ENCODE data around the gene ADRB2.

Gene ADRB2

GRCh38 chr5:148820461-148821395 lies 5.7 kb upstream of the ADRB2 start:
- Histone ChIP-seq H3K4me3 (ENCODE audit: low read depth, low read length) (no peak overlapping the region), H3K36me3 (ENCODE audit: control insufficient read depth, insufficient read depth, low read length) (no peaks in the 10 kb centered on the region), H3K9me3 (ENCODE audit: control insufficient read depth, low read length) (no peaks in the 10 kb centered on the region), H3K9ac (no peak overlapping the region), H3K4me2 (ENCODE audit: low read length) (no peak overlapping the region), H3K79me2 (no peaks in the 10 kb centered on the region), H2AFZ (peak overlapping the region; percentile 55), H3K27me3 (ENCODE audit: control insufficient read depth, insufficient read depth, low read length) (no peaks in the 10 kb centered on the region), H3K27ac (no peak overlapping the region), H3K4me1 (peaks cover 18% of the 10 kb centered on the region)
- peak; percentile 67 for TF ChIP-seq CTCF (IDR thresholded peaks at IDR 0.05)

- Histone ChIP-seq H3K4me3 (ENCODE audit: low read depth, low read length) (no peak overlapping the region), H3K79me2 (peaks cover 8% of the 10 kb centered on the region)
These were observed 2.5 kb upstream of the ADRB2 start for GRCh38 chr5:148823871-148824270.

GRCh38 chr5:148825716-148826052 lies 727 bp upstream of the ADRB2 start:
- peak overlapping the region; percentile 91 for H2AFZ ChIP-seq
- H3K79me2 ChIP-seq = peaks cover 8% of the 10 kb centered on the region
- peak overlapping the region; percentile 80 for H3K4me2 ChIP-seq (ENCODE audit: low read length)
- no peak for TF ChIP-seq CTCF (IDR thresholded peaks at IDR 0.05)
- H3K4me3 ChIP-seq (ENCODE audit: low read depth, low read length) = peak overlapping the region; percentile 55
- peaks cover 40% of the 10 kb centered on the region for H3K4me1 ChIP-seq
- H3K27me3 ChIP-seq (ENCODE audit: control insufficient read depth, insufficient read depth, low read length) = no peaks in the 10 kb centered on the region
- no peaks in the 10 kb centered on the region for H3K9me3 ChIP-seq (ENCODE audit: control insufficient read depth, low read length)
- H3K27ac ChIP-seq = peak overlapping the region; percentile 96
- no peaks in the 10 kb centered on the region for H3K36me3 ChIP-seq (ENCODE audit: control insufficient read depth, insufficient read depth, low read length)
- H3K9ac ChIP-seq = peak overlapping the region; percentile 58

More at GRCh38 chr5:148823871-148824270, 2.5 kb upstream of the ADRB2 start:
- no peaks in the 10 kb centered on the region for H3K9me3 ChIP-seq (ENCODE audit: control insufficient read depth, low read length)
- H2AFZ ChIP-seq = no peak overlapping the region
- H3K27ac ChIP-seq = no peak overlapping the region
- no peak overlapping the region for H3K4me2 ChIP-seq (ENCODE audit: low read length)
- no peaks in the 10 kb centered on the region for H3K27me3 ChIP-seq (ENCODE audit: control insufficient read depth, insufficient read depth, low read length)
- no peaks in the 10 kb centered on the region for H3K36me3 ChIP-seq (ENCODE audit: control insufficient read depth, insufficient read depth, low read length)
- TF ChIP-seq CTCF (IDR thresholded peaks at IDR 0.05) = no peak
- H3K4me1 ChIP-seq = peaks cover 28% of the 10 kb centered on the region
- no peak overlapping the region for H3K9ac ChIP-seq

DNA sequence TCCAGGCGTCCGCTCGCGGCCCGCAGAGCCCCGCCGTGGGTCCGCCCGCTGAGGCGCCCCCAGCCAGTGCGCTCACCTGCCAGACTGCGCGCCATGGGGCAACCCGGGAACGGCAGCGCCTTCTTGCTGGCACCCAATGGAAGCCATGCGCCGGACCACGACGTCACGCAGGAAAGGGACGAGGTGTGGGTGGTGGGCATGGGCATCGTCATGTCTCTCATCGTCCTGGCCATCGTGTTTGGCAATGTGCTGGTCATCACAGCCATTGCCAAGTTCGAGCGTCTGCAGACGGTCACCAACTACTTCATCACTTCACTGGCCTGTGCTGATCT lies 294 bp downstream of the ADRB2 start:
- Histone ChIP-seq H3K4me2 (ENCODE audit: low read length) (peak overlapping the region; percentile 59), H3K4me3 (ENCODE audit: low read depth, low read length) (peak overlapping the region; percentile 55), H3K9ac (no peak overlapping the region), H3K27me3 (ENCODE audit: control insufficient read depth, insufficient read depth, low read length) (no peaks in the 10 kb centered on the region), H3K4me1 (peaks cover 43% of the 10 kb centered on the region), H3K9me3 (ENCODE audit: control insufficient read depth, low read length) (no peaks in the 10 kb centered on the region), H3K79me2 (peaks cover 11% of the 10 kb centered on the region), H3K36me3 (ENCODE audit: control insufficient read depth, insufficient read depth, low read length) (no peaks in the 10 kb centered on the region), H3K27ac (peak overlapping the region; percentile 83), H2AFZ (peak overlapping the region; percentile 91)
- TF ChIP-seq CTCF (IDR thresholded peaks at IDR 0.05) = no peak

- no peak for TF ChIP-seq CTCF (IDR thresholded peaks at IDR 0.05)
- no peaks in the 10 kb centered on the region for H3K9me3 ChIP-seq (ENCODE audit: control insufficient read depth, low read length)
- peak overlapping the region; percentile 83 for H3K27ac ChIP-seq
- peaks cover 46% of the 10 kb centered on the region for H3K4me1 ChIP-seq
- no peaks in the 10 kb centered on the region for H3K27me3 ChIP-seq (ENCODE audit: control insufficient read depth, insufficient read depth, low read length)
- peak overlapping the region; percentile 43 for H2AFZ ChIP-seq
- peak overlapping the region; percentile 55 for H3K4me3 ChIP-seq (ENCODE audit: low read depth, low read length)
- no peaks in the 10 kb centered on the region for H3K36me3 ChIP-seq (ENCODE audit: control insufficient read depth, insufficient read depth, low read length)
- peak overlapping the region; percentile 32 for H3K4me2 ChIP-seq (ENCODE audit: low read length)
- H3K79me2 ChIP-seq = peaks cover 11% of the 10 kb centered on the region
- H3K9ac ChIP-seq = no peak overlapping the region
These were observed 1.3 kb downstream of the ADRB2 start for GRCh38 chr5:148827723-148828122.

Measured in parathyroid adenoma (tissue), 2 donors.